ENCODE results near the gene NKAIN2.
A peak's percentile ranks its signal among the peaks of the same experiment; 100 is the strongest.

Gene NKAIN2

DNA sequence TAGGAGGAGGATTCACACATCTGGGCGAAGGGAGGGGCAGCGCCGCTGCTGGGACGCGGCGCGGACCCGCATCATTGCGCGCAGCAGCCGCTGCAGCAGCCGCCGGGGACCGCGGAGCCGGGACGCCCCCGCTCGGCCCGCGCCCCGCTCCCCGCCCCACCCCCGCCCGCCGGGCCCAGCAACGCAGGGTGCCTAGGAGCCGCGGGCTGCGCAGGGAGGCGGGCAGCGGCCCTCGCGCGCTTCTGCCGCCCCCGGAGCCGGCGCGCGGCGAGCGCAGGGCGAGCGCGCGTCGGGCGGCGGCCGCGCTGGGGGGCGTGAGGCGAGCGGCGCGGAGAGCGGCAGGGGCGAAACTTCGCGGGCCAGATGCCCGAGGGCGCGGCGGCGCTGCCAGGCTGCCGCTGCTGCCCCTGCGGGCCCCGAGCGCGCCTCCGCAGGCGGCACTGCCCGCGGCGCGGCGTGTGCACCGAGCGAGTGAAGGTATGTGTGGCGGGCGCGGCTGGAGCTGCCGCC, at the start of gene NKAIN2:
Gene NKAIN2 (plus strand): TSS at position 362 of the 510 bp plus-strand sequence.
- no peak for DNase-seq

DNA sequence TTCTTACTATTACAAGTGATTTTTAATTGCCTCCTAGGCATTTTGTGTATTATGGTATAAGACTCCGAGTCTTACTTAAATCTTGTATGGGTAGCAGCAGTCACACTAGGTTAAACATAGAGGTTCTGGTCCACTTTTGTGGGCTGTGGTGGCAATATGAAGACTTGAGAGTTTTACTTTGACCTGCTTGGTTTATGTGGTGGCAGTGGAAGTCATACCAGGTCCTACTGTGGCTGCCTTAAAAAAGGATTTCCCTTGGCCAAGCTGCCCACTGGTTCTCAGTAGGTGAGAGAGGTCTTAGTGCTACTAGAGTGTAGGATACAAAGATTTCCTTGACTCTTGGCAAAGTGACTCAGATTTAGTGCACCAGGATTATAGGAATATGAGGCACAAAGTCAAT, 44.2 kb upstream of the NKAIN2 start:
- no peak for DNase-seq

GRCh38 chr6:123763904-123764303, 39.8 kb upstream of the NKAIN2 start:
- no peak for DNase-seq

DNA sequence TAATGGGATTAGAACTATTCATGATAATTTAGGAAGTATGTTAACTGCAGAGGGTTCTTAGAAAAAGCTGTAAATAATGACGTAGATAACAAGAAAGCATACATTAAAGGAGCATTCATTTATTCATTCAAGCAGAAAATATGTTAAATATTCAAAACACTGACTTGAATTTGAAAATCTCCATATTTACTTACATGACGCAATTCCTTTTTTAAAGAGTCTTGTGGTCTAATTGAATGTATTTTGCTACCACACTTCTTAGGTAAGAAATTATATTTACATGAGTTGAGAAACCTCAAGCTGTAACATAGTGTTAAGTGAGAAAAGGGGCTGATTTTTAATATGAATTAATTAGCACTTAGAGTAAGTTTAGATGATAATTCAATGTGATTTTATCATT, 38.9 kb upstream of the NKAIN2 start:
- DNase-seq, result no peak

DNA sequence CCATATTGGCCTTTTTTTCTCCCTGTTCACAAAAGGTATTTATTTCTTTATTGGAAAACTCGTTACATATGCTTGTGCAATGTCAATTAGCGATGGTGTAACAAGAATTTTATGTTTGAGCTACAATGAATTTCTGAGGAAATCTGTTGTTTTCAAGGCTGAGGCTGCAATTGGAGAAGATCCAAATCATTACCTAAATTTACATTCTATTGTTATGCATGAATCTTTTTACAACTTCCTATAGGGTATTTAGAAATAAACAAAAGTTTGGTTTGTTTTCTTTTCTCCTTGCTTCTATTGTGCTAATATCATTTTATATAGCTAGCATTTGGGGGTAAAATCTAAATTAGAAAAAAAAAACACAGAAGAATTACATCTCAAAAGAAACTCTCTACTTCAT, 34.7 kb upstream of the NKAIN2 start:
- DNase-seq, result no peak

DNA sequence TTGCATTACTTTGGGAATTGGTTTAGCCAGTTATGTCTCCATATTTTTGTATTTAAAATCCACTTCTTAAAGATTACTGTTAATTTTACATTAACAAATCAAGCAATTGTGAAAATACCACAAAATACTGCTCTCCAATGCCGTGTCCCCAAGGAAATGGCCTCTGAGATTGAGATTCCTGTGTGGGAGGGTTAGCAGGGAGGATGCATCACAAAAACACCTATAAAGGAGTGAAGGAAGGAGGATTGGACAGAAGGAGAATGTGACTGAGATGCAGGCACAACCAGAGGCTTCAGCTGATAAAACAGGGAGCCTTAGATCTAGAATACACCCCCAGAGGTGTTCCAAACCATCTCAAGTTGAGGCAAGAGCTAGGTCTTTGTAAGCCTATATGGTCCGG, 34.2 kb upstream of the NKAIN2 start:
- no peak for DNase-seq

DNA sequence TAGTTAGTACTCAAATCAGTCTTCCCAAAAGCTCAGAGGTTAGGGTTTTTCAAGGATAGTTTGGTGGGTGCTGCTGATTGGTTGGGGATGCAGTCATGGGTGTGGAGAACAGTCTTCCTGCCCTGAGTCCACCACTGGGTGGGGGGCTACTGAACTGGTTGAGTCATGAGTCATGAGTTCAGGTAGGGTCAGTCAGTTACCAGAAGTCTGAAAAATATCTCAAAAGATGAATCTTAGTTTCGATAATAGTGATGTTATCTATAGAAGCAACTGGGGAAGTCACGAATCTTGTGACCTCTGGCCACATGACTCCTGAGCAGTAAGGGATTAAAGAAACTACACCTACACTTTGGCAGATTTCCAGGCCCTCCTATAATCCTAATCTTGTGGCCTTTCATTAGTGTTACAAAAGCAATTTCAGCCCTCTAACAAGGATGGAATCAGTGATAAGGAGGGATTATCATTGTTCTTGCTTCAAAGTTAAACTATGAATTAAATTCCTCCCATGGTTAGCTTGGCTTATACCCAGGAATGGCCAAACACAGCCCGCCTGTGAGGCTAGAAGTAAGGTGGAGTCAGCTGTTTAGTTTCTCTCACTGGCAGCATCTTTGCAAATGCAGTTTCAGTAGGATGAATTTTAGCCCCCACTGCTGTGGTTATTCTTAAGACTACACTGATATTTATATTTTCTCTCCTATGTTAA, 33.3 kb upstream of the NKAIN2 start:
- DNase-seq, result no peak

GRCh38 chr6:123771126-123771525, 32.5 kb upstream of the NKAIN2 start:
- DNase-seq, result no peak

- peak; percentile 81 for DNase-seq
Measured at GRCh38 chr6:123777563-123777962, 26.1 kb upstream of the NKAIN2 start.

DNA sequence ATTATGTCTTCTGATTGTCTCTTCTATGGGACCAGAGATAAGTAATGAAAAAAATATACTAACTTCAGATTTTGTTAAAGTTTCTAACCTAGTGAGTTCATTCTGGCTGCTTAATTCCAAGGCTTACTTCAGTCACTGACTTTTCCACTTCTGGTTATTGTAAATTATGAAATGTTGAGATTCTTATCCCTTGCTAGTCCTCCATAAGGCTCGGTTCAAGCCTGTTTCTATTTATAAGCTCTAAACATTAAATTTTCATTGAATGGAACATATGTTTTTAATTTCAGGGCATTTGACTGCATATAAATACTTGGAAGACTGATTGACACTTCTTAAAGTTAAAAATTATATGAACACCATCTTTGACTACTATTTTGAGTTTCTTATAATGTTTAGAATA, 23.6 kb upstream of the NKAIN2 start:
- no peak for DNase-seq

DNA sequence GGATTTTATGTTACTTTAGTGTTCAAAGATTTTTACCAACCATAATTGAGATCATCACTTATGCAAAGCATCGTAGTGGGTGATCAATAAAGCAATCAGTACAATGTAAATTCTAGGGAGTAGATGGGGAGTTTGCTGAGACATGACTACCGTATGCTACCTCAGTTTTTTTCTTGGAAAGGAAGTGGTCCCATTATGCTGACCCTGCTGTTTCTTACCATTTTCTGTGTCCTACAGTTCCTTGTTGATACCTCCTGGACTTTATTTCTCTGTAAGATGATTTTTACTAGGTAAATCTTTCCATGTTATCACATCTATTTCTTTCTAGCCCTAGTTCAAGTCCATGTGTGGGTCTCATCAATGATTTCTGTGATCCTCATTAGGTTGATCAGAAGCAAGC, 19.3 kb upstream of the NKAIN2 start:
- DNase-seq, result no peak

GRCh38 chr6:123785039-123785438, 18.6 kb upstream of the NKAIN2 start:
- DNase-seq, result no peak

- DNase-seq, result no peak
Measured at GRCh38 chr6:123788319-123788718, 15.3 kb upstream of the NKAIN2 start.

- no peak for DNase-seq
Measured at GRCh38 chr6:123794190-123794589, 9.5 kb upstream of the NKAIN2 start.

DNA sequence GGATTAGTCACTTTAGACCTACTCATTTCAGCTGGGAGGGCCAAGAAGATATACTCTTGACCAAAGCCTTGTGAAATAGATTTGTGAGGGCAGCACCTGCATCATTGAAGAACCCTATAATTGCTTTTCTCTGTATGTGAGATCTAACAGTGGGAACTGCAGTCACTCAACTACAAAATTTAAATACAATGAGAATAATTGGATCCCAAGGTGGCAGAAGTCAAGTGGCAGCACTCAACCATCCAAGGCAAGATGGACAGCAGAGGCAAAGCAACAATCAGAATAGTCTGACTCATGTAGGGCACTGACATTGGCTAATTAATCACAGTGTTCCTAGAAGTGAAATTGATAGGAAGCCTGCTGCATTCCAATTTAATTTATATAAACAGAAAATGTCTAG, 8.9 kb upstream of the NKAIN2 start:
- no peak for DNase-seq

DNA sequence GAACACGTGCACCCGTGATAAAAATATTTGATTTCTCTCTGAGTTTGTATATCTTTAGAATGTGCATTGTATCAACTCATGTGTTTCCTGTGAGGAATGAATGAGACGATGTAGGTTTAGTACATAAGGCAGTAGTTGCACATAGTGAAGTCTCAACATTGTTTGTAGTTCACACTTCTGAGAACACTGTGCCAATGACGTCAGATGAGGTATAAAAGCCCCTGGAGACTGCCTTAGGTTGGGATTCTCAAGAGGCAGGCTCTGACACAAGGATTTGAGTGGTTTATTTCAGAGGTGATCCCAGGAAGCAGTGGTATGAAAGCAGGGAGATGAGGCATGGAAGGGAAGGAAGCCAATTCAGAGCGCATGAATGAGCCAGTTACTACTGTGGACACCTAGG, 2.6 kb upstream of the NKAIN2 start:
- no peak for DNase-seq

DNA sequence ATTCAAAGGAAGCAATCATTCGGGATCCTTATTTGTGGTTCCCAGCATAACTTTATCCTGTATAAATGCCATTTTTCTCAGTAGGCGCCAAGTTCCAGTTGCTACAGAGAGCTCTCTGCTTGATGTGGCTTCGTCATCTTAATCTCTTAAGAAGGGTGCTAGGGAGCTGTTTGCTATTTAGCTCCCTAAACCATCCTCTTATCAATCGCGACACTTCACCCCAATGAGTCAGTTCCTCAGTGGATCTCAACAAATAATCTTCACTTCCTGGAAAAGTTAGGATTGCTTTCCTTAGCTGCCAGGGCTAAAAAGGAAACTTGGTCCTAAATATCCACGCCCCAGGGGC, 1.3 kb upstream of the NKAIN2 start:
- no peak for DNase-seq

GRCh38 chr6:123802697-123803503, 765 bp upstream of the NKAIN2 start:
- DNase-seq, result peak; percentile 98

- DNase-seq, result peak; percentile 97
Measured at GRCh38 chr6:123804014-123804786, 535 bp downstream of the NKAIN2 start.

DNA sequence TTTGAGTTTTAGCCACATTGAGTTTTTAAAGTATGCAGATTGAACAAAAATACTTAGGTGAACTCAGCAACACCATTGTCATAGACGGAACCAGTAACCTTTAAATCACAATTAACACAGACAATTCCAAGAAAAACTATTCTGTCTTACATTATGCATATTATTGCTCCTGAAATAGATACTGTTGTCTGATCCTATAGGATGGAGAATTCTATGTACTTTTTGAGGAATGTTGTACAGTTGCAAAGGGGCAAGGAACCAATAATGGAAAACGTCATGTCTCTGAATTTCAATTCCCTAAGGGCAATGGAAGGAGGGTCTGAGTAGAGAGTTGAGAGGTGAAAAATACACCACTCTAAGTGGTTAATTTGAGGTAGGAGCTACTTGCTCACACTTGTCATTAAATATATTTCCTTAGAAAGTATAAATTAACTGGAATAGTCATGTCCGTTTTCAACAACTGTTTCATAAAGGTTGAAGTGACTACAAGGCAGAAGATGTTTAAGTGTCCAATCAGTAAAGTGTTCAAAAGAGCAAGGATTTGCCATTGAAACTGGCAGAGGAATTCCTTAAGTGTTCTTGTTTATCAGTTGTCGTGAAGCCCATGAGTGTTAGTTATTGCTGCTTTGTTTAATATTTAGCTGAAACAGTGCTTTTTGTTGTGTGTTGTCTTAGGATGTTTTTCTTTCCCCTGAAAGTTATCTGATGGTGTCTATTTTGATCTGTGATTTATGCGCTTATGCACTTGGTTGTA, 1.3 kb downstream of the NKAIN2 start:
- DNase-seq, result peak; percentile 85

GRCh38 chr6:123805921-123806320, 2.3 kb downstream of the NKAIN2 start:
- peak; percentile 72 for DNase-seq

DNA sequence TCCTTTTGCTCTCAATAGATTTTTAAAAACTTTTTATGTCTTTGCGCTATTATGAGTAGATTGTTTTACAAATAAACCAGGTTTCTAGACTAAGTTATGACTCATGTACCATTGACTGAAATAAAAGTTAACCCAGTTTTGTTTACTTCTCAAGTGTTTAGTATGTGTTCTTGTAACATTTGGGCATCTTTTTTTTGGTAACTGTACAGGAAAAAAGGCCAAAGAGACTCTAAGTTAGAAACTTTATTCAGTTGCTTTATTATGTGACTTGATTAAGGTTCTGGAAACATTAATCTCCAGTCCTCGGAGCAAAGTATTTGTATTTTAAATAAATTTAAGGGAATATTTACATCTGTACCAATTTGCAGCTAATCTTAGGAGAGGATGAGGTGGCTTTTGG, 2.9 kb downstream of the NKAIN2 start:
- peak; percentile 47 for DNase-seq

DNA sequence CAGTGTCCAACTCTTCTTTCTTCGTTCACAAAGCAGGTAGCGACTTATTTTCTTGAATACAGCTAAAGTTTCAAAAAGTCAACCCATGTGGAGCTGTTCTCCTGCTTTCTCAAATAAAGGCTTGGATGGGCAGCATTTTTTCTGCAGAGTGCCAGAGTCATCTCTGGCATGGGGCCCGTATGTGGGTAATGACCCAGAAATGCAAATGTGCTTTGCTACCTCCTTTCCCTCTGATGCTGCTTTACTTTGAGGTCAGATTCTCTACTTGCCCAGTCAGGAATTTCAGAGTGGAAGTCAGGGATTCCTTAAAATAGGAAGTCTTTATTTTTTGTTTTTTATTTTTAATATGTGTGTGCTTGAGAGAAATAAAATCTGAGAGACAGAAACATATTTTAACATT, 4.9 kb downstream of the NKAIN2 start:
- DNase-seq, result peak; percentile 96

Measured in NCI-H69 (cell line).